GM21367 (cell line): ENCODE results near the gene UGT1A1.

Source experiments
- ATAC-seq: cut with Tn5 transposase; IDR thresholded peaks from one replicate; pipeline ENCODE4 v1.9.1; 2021; ENCODE audit not compliant: unreplicated experiment

UGT1A1 gene

DNA sequence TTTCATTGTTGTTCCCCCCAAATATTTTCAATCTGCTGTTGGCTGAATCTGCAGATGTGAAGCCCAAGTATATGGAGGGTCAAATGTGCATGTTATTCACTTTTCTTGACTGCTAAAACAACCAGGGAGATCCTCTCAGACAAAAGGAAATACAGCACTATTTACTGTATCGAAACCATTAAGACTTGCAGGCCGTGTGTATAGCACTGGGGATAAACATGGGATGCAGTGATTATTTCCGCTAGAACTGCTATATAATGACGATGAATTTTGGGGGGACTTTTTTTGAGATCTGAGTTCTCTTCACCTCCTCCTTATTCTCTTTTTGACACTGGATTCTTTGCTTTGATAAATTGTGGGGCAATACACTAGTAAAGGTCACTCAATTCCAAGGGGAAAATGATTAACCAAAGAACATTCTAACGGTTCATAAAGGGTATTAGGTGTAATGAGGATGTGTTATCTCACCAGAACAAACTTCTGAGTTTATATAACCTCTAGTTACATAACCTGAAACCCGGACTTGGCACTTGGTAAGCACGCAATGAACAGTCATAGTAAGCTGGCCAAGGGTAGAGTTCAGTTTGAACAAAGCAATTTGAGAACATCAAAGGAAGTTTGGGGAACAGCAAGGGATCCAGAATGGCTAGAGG, 3.5 kb upstream of the UGT1A1 start:
- ATAC-seq = no peak

- ATAC-seq = no peak
Observed at GRCh38 chr2:233758141-233758540, 1.9 kb upstream of the UGT1A1 start.

GRCh38 chr2:233758849-233759248, 1.2 kb upstream of the UGT1A1 start:
- no peak for ATAC-seq

DNA sequence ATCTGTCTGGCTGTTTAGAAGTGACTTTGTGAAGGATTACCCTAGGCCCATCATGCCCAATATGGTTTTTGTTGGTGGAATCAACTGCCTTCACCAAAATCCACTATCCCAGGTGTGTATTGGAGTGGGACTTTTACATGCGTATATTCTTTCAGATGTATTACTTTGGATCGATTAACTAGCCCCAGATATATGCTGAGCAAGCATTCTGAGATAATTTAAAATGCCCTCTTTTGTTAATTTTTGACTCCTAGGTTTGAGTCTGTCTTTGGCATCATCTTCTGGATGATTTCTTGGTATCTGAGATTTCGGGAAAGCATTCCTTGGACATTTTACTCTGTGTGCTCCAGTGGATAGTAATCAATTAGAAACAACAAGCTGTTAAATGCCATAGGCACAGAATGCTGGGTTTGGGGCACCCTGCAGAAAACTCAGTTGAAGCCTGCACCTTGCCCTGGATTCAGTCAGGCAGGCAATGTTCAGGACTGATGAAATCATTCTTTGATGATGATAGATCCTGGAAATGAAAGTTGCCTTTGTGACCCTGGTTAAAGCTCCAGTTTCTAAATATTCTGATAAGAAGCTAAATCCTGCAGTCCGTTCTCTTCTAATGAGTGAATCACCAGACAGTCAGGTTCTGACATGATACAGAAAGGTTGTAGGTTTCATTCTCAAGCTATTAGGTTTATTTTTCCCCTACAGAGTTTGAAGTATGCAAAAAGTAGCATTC, 1.1 kb downstream of the UGT1A1 start:
- ATAC-seq = no peak

GRCh38 chr2:233764264-233764663, 4.2 kb downstream of the UGT1A1 start:
- no peak for ATAC-seq

DNA sequence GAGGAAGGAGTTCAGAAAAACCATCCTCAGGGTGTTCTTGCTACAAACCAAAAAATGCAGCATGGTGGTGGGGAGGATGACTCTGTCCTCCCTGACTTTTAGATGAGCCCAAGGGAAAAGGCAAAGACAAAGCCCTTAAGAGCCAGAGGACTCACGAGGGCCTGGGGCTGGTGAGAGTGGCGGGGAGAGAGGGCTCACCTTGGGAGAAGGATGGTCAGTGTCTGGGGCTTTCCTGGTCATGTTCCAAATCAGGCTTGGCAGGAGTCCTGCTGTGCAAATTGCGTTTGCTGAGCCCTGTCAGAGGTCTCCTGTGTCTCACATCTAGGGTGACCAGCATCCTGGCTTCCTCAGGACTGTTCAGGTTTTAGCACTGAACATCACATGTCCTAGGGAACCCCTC, 4.7 kb downstream of the UGT1A1 start:
- no peak for ATAC-seq

- ATAC-seq = no peak
Observed at GRCh38 chr2:233766416-233766815, 6.3 kb downstream of the UGT1A1 start.

GRCh38 chr2:233768076-233768475, 8.0 kb downstream of the UGT1A1 start:
- no peak for ATAC-seq

GRCh38 chr2:233769260-233769659, 9.2 kb downstream of the UGT1A1 start:
- ATAC-seq = no peak

DNA sequence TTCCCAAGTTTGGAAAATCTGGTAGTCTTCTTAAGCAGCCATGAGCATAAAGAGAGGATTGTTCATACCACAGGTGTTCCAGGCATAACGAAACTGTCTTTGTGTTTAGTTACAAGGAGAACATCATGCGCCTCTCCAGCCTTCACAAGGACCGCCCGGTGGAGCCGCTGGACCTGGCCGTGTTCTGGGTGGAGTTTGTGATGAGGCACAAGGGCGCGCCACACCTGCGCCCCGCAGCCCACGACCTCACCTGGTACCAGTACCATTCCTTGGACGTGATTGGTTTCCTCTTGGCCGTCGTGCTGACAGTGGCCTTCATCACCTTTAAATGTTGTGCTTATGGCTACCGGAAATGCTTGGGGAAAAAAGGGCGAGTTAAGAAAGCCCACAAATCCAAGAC, 12.1 kb downstream of the UGT1A1 start:
- ATAC-seq = no peak

GRCh38 chr2:233772583-233772982, 12.5 kb downstream of the UGT1A1 start:
- no peak for ATAC-seq

GRCh38 chr2:233773854-233774253, 13.8 kb downstream of the UGT1A1 start:
- no peak for ATAC-seq

DNA sequence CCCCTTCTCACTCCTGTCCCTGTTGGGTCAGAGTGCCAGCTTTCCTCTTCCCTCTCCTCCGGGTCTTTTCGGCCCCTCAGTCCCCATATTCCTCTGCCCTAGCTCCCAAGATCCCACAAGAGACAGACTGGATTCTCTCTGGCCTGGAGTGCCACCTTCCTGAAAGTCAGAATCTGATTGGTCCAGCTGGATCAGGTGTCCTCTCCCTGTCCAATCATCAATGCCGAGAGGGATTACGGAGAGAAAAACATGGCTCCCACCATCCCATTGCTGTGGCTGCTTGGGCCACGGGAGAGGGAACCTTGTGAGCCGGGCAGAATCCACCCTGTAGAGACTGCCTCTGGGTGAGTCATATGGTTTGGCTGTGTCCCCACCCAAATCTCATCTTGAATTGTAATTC, 15.3 kb downstream of the UGT1A1 start:
- ATAC-seq = no peak

GRCh38 chr2:233778030-233778429, 18.0 kb downstream of the UGT1A1 start, which contains the start of gene MROH2A:
Gene MROH2A, plus strand, starts transcription at chr2:233778330. Its CDS starts 1,029 bp downstream, at chr2:233779359.
- ATAC-seq = no peak

- ATAC-seq = no peak
Observed at GRCh38 chr2:233779722-233780121, 19.7 kb downstream of the UGT1A1 start.

GRCh38 chr2:233780771-233781170, 20.7 kb downstream of the UGT1A1 start:
- ATAC-seq = no peak

DNA sequence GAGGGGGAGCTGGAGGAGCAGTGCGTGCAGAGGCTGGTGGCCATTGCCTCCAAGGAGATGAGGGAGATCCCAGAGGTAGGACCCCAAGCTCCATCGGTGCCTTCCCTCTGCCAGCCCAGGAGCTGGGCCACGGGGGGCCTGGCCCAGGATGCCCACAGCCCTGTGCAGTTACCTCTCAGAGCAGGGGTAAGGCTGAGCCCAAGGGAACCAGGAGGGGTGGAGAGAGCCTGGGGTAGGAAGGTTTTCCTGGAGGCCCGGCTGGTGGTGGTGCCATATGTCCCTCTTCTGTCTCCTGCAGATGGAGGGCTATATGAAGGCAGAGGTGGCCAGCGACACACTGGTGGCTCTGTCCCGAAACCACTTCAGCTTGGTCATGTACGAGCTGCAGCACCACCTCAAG, 29.5 kb downstream of the UGT1A1 start:
- no peak for ATAC-seq

DNA sequence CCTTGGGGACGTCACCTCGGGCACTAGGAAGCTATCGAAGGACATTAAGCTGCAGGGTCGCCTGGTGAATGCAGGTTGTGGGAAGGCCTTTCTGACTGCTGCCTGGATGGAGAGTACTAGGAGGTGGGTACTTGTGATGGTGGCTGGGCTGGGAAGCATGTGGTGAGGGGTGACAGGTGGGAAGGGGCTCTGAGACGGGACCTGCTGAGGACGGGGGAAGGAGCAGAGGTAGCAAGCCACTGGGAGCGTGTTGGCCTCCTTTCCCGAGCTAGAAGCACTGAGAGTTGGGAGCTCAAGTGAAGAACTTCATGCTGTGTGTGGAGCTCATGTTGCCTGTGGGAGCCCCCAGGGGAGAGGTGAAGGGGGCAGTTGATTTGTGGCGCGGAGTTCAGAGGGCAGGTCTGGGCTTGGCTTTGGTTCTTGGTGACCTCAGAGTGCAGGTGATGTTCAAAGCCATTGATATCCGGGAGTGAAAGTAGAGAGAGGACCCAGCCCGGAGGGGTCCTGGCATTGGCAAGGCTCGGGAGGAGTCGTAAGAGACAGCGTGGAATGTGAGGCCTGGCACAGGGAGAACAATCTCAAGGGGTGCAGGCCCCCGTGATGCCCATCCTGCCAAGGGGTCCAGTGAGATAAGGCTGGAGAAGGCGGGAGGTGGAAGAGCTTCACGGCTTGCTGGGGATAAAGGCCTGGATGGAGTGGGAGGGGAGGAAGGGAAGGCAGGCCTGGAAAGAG, 31.2 kb downstream of the UGT1A1 start:
- ATAC-seq = no peak

DNA sequence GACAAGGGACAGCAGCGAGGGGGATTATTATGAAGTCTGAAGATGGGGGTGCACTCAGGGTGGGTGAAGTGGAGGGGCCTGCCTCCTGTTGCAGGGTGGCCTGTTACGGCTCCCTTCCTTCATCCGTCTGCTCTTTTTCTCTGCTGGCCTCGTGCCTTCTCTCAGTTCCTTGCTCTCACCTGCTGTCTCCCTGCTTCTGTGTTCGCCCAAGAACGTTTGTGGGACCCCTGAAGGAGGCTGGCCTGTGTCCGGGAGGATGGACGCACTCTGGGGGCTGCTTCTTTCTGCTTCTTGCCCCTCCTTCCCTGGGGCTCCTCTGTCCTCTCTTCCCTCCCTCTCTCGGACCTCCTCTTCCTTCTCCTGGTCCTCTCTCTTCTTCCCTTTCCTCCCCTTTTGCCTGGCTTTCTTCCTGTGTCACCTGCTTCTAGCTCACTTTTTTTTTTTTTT, 31.8 kb downstream of the UGT1A1 start:
- ATAC-seq = no peak

GRCh38 chr2:233792720-233793119, 32.6 kb downstream of the UGT1A1 start:
- no peak for ATAC-seq

DNA sequence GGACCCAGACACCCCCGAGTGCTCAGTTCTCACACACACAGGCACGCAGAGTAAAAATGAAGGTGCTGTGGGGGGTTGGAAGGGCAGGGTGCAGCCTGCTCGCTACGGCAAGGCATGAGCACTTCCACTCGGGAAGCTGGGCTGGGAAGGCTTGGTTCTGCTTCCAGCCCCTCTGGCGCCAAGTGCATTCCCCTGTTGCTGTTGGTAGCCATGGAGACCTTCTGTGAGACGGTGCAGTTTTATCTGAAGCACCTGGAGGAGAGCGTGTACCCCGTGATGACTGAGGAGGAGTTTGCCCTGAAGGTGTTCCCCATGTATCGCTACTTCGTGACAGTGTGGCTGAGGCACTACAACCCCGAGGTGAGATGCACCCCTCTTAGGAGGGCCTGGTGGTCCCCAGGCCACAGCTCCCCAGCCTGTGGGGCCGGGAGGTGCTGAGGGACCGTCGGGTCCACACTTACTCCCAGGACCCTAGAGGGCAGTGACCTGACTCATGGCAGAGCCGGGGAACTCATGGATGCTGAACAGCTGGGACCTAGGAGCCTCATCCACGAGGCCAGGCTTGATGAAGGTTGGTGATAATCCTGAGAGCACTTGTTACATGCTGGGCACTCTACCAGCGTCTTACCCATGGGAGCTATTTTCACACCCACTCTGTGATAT, 33.5 kb downstream of the UGT1A1 start:
- ATAC-seq = no peak
